ENCODE data around the gene ZBED3.

ZBED3 gene

DNA sequence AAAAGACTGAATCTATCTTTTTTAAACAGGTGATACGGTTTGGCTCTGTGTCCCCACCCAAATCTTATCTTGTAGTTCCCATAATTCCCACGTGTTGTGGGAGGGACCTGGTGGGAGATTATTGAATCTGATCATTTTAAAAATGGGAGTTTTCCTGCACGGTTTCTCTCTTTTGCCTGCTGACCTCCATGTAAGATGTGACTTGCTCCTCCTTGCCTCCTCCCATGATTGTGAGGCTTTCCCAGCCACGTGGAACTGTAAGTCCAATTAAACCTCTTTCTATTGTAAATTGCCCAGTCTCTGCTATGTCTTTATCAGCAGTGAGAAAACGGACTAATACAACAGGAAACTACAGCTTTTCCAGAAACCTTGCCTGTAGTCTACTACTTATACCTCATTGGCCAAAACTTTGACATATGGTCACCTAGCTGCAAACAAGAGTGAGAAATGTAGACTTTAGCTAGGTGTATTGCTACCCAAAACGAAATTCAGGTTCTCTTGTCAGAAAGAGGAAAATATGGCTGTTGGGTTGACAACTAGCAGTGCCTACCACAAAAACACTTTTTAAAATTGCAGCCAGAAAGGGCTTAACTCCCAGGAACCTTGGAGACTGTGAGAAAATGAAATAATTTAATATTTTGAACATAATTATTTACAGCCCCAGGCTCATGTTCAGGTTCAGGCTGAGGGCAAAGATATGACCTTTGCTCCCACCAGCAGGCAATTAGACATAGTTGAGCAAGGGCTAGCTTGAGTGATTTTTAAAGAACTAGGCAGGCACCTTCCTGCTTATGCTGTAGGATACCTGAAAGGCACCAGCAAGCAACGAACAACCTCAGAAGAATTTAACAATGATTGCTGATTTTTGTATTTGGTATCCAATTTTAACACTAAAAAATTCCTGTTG lies 64.3 kb downstream of the ZBED3 start:
- Histone ChIP-seq H3K27me3 (ENCODE audit: control insufficient read depth, insufficient read depth, low read length) (no peaks in the 10 kb centered on the region), H3K79me2 (no peaks in the 10 kb centered on the region), H3K4me1 (no peaks in the 10 kb centered on the region), H3K9me3 (ENCODE audit: control insufficient read depth, low read length) (no peaks in the 10 kb centered on the region), H2AFZ (no peak overlapping the region), H3K9ac (no peak overlapping the region), H3K36me3 (ENCODE audit: control insufficient read depth, insufficient read depth, low read length) (no peaks in the 10 kb centered on the region), H3K4me3 (ENCODE audit: low read depth, low read length) (no peak overlapping the region), H3K27ac (no peak overlapping the region), H3K4me2 (ENCODE audit: low read length) (no peak overlapping the region)
- TF ChIP-seq, protein P1, sequence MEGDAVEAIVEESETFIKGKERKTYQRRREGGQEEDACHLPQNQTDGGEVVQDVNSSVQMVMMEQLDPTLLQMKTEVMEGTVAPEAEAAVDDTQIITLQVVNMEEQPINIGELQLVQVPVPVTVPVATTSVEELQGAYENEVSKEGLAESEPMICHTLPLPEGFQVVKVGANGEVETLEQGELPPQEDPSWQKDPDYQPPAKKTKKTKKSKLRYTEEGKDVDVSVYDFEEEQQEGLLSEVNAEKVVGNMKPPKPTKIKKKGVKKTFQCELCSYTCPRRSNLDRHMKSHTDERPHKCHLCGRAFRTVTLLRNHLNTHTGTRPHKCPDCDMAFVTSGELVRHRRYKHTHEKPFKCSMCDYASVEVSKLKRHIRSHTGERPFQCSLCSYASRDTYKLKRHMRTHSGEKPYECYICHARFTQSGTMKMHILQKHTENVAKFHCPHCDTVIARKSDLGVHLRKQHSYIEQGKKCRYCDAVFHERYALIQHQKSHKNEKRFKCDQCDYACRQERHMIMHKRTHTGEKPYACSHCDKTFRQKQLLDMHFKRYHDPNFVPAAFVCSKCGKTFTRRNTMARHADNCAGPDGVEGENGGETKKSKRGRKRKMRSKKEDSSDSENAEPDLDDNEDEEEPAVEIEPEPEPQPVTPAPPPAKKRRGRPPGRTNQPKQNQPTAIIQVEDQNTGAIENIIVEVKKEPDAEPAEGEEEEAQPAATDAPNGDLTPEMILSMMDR (IDR thresholded peaks at IDR 0.05), result no peak
